Stomach (tissue), 4 donors: ENCODE results near the gene PROB1.

Source experiments
- CTCF ChIP-seq, 7 experiments: fragments of 450-650 bp in 4 of 7; fragments of 200-600 bp in 3 of 7; sonication (generic) in 3 of 7; IDR thresholded peaks; one replicate each; pipeline ENCODE4 v1.5.1; 2016 to 2019; ENCODE audit warnings: antibody characterized with exemption in 7 of 7, control low read depth in 2 of 7, mild to moderate bottlenecking in 1 of 7
- POLR2A ChIP-seq, 4 donors: fragments of 450-650 bp; IDR thresholded peaks; one replicate each; pipeline ENCODE4 v1.6.1; 2016; ENCODE audit warnings: antibody characterized with exemption in 4 of 4, control low read depth in 2 of 4, mild to moderate bottlenecking in 1 of 4, moderate library complexity in 1 of 4

- no peak for TF ChIP-seq CTCF (IDR thresholded peaks at IDR 0.05)
- TF ChIP-seq POLR2A (IDR thresholded peaks at IDR 0.05) = no peak
Measured at GRCh38 chr5:139410121-139410992, 15.5 kb upstream of the PROB1 start.
